Measurements from ENCODE around the gene CNOT4.

The CNOT4 gene, protein sequence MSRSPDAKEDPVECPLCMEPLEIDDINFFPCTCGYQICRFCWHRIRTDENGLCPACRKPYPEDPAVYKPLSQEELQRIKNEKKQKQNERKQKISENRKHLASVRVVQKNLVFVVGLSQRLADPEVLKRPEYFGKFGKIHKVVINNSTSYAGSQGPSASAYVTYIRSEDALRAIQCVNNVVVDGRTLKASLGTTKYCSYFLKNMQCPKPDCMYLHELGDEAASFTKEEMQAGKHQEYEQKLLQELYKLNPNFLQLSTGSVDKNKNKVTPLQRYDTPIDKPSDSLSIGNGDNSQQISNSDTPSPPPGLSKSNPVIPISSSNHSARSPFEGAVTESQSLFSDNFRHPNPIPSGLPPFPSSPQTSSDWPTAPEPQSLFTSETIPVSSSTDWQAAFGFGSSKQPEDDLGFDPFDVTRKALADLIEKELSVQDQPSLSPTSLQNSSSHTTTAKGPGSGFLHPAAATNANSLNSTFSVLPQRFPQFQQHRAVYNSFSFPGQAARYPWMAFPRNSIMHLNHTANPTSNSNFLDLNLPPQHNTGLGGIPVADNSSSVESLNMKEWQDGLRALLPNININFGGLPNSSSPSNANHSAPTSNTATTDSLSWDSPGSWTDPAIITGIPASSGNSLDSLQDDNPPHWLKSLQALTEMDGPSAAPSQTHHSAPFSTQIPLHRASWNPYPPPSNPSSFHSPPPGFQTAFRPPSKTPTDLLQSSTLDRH

GRCh38 chr7:135509839-135510591 is at the start of gene CNOT4:
Gene CNOT4, minus strand, starts transcription at chr7:135510102. Its CDS starts 71,771 bp downstream, at chr7:135438331.
- DNase-seq (ENCODE audit: low read depth in 3 of 3): peak; percentile 92 to 98 (median 94)

DNA sequence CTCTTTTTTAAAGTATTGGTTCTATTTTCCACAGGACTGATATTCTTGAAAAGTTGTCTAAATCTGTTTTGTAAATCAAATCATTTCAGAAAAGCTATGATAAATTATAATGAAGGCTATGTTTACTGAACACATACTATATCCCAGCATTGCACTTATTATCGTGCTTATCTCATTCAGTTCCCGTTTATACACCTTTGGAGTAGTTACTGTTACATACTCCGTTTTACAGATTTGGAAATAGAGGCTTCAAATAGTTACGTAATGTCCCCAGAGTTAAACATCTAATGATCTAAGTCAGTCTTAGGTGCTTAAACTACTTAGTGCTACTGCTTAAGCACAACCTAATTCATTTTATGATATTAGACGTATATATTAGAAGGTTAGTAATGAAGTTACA is 49.0 kb upstream of the CNOT4 start:
- DNase-seq (ENCODE audit: low read depth in 3 of 3): no peak

DNA sequence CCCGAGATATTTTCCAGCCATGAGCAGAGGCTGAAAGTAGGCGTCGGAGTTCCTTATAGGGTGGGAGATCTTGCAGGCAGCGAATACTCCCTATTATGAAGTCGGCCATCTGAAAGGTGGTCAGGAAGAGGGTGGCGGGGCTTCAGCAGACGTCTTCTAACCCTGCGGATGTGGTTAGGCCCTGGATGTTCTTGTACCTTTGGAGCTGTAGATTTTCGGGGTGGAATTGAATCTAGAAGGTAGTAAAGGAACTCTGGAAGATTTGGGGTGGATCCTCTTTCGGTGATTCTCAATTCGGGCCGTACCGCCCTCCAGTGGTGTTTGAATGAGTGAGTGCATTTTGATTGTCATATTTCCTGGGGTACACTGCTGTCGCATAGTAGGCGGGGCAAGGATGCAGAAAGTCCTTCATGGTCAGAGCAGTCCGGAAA is 48.5 kb upstream of the CNOT4 start:
- DNase-seq (ENCODE audit: low read depth in 3 of 3): peak; percentile 19 to 39 (median 34)

DNA sequence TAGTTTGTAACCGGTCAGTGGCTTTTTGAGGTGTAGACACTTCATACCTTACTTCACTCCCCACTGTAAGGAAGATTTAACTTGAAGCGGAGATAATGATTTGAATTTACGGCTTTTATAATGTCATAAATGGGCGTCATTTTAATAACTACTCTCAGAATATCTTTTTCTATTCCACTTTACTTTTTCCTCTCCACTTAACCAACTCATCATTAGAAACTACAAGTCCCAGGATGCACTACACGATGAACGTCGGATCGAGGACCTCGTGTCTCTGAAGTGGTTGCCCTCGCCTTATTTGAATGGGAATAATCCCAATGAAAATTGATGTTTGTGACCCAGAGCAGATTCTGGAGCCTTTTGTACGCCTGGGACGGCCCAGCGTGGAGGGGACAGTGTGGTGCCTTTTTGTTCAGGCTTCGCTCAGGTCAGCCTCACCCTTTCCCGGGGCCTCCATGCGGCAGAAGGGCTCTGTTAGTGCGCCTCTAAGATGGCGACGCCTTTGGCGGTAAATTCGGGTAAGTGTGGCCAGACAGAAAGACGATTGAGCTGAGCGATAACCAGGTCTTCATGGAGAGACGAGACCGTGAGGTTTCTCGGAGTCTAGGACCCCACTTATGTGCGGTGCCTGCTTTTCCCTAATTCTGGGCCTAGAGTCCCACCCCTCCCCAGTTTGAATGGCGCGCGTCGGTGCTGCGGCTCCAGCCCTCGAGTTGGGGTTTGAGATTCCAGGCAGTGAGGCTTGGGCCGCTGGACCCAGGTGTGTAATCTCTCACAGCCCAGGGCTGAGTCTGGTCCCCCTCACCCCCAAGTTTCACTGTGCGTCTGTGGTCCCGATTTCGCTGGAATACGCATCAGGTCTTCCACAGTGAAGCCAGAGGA is 47.8 kb upstream of the CNOT4 start, which contains the start of gene NUP205:
NUP205 (plus strand) TSS at position 463 of the 882 bp plus-strand sequence; CDS start at position 491, 28 bp downstream.
- peak; percentile 49 to 70 (median 55) for DNase-seq (ENCODE audit: low read depth in 3 of 3)

- no peak for DNase-seq (ENCODE audit: low read depth in 3 of 3)
These were observed 43.4 kb upstream of the CNOT4 start for GRCh38 chr7:135553346-135553745.

DNA sequence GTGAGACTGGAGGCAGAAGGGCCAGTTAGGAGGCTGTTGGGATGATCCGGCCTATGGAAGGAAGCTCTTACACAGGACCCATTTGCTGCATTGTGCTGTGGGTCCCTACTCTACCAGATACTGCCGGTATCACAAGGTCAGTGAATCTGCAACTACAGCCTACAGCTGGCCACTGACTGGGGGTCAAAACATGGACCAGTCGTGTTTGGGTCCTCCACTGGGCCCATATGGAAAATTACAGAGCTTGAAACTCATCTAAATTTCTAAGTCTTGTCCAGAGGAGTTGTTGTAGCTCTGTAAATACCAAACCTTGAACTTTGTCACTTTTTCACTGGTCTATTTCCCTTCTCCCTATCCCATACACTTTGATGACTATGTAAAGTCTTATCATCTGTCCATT is 42.2 kb upstream of the CNOT4 start:
- DNase-seq (ENCODE audit: low read depth in 3 of 3): no peak

- no peak for DNase-seq (ENCODE audit: low read depth in 3 of 3)
These were observed 40.3 kb upstream of the CNOT4 start for GRCh38 chr7:135550196-135550595.

- no peak for DNase-seq (ENCODE audit: low read depth in 3 of 3)
These were observed 31.1 kb upstream of the CNOT4 start for GRCh38 chr7:135541029-135541428.

DNA sequence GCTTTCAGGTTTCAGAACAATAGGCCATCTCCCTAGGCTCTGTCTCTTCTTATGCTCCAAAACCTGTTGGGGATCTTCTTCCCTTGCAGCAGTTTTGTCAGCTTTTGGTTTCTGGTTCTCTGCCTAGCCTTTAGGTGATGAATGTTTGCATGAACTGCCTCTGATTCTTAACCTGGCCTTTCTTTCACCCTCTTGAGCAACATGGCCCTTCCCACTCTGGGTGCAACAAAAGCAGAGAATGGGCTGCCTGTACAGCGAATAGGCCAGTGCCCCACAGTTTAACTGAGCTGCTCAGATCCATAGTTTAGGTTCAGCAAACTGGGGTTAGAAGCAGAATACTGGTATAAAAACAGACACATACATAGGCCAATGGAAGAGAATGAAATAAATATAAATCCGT is 29.7 kb upstream of the CNOT4 start:
- no peak for DNase-seq (ENCODE audit: low read depth in 3 of 3)

DNA sequence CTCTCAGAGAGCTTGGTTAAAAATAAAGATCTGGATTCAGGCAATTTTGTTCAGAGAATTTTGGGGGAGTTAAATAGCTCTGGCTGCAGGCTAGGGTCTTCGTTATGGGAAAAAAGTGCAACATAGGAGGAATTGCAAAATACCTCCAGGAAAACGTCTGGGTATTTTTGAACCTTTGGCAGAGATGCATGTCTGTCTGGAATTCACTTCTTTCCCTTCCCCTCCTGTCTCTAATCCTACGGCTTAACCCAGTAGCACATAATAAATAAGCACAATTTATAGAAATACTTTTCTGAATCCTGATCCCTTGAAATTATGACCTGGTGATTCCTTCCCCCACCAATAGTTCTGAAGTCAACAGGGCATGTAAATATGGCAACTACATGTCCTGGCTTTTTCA is 28.5 kb upstream of the CNOT4 start:
- DNase-seq (ENCODE audit: low read depth in 3 of 3): no peak

DNA sequence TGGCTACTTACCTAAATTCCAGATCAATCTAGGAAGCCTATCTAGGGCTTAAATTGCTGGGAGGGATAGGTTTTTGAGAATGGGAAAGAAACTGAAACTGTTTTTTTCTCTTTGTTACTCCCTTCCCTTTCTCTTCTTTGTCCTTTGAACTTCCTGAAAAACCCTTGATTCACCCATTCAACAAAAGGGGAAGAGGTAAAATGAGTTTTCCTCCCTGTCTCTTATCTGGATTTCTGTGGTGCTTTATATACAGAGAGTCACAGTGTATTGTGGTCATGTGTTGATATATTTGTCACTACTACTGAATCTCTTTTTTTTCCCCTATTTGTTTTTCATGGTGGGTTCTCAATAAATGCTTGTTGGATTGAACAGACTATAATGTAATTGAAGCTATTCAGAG is 28.0 kb upstream of the CNOT4 start:
- no peak for DNase-seq (ENCODE audit: low read depth in 3 of 3)

DNA sequence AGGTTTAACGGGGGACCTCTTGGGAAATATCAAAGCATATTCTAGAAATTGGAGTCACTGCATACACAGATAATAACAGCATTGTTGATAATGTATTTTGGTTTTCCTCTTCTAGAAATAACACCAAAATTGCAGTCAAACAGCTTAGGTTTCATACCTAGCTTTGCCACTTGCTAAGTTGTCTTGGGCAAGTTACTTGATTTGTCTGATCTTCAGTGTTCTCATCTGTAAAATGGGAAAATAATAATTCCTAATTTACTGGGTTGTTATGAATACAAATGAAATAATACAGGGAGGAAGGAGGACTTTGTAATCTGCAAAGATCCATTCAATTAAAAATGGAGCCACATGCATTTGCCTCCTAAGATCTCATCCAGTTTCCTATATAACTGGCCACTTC is 27.6 kb upstream of the CNOT4 start:
- no peak for DNase-seq (ENCODE audit: low read depth in 3 of 3)

- no peak for DNase-seq (ENCODE audit: low read depth in 3 of 3)
These were observed 26.2 kb upstream of the CNOT4 start for GRCh38 chr7:135536150-135536549.

DNA sequence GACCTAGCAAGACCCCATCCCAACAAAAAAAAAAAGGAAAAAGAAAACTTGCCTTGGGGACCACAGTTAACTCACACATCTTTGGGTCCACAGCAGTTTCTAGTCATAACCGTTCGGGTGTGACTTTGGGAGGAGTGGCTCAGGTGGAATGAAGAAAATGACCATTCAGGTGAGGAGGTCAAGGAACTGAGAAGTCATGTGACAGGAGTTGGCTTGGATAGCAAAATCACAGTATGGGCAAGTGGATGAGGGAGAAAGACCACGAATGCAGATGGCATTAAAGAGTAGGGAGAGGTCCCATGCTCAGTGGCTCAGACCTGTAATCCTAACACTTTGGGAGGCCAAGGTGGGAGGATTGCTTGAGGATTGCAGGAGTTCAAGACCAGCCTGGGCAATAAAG is 17.1 kb upstream of the CNOT4 start:
- DNase-seq (ENCODE audit: low read depth in 3 of 3): no peak

DNA sequence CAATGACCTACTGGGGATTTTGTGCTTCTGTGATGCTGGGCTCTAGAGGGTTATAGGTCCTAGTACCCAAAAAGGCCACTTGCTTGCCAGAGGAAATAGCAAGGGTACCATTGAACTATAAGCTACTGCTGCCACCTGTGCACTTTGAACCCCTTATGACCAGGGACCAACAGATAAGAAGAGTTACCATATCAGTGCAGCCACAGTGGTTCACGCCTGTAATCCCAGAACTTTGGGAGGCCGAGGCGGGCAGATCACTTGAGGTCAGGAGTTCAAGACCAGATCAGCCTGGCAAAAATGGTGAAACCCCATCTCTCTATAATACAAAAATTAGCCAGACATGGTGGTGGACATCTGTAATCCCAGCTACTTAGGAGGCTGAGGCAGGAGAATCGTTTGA is 15.5 kb upstream of the CNOT4 start:
- no peak for DNase-seq (ENCODE audit: low read depth in 3 of 3)

- DNase-seq (ENCODE audit: low read depth in 3 of 3): no peak
These were observed 13.2 kb upstream of the CNOT4 start for GRCh38 chr7:135523146-135523545.

GRCh38 chr7:135522509-135522908 is 12.6 kb upstream of the CNOT4 start:
- no peak for DNase-seq (ENCODE audit: low read depth in 3 of 3)

DNA sequence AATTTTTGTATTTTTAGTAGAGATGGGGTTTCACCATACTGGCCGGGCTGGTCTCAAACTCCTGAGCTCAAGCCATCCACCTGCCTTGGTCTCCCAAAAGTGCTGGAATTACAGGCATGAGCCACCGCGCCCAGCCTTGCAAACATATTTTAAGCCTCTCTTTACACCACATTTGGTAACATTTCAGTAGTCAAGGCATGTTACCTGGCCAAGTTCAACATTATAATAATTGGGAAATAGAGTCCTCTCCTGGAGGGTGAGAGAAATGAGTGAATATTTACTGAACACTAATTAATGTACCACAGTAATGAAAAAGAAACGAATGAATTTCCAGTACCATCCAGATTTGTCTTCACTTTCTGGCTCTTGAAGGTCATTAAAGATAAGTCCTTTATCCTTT is 10.0 kb upstream of the CNOT4 start:
- no peak for DNase-seq (ENCODE audit: low read depth in 3 of 3)

DNA sequence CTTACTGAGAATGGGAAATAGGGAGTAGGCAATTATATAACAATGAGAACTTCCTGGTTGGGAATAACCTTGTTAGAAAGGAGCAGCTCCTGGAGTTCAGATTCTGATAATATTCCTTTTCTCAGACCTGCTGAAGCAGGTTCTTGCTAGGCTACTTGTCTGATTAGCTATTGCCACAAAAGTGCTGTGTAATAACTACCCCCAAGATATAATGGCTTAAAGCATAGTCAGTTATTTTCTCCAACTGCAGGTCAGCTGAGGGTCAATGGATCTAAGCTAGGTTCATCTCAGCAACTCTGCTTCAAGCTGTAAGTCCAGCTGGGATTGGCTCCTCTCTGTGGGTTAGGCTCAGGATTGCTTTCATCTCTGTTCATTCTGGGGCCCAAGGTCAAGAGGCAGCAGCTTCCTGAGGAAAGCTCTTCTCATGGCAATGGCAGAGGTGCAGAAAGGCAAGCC is 9.4 kb upstream of the CNOT4 start:
- DNase-seq (ENCODE audit: low read depth in 3 of 3): no peak

DNA sequence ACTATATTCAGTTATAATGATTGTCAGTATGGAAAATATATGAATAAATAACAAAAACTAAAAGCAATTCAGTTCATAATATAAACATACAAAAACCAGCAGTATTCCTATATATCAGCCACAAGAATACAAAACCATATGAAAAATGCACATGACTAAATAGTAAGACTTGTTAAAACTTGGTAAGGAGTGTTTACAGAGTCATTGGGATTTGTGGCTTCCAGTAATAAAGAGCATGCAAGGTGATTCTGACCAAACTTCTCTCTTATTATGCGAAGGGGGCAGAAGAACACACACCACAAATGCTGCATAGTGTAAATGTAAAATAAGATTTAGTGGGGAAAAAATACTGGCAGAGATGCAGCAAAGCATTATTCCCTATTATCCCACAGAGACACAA is 8.8 kb upstream of the CNOT4 start:
- DNase-seq (ENCODE audit: low read depth in 3 of 3): no peak

GRCh38 chr7:135517060-135517459 is 7.2 kb upstream of the CNOT4 start:
- no peak for DNase-seq (ENCODE audit: low read depth in 3 of 3)

Measured in stimulated activated CD4-positive, alpha-beta T cell treated with anti-CD3 and anti-CD28 coated beads, TNF-alpha, amount 100 ng/mL, for 4 hours (primary cell).